ENCODE results near the gene SP1.
"Not testable (repeated sequence)": the region's sequence is repeated elsewhere in the genome, so short reads cannot be mapped to it uniquely, and the experiment has no call there.

The SP1 gene

GRCh38 chr12:53415752-53416389, 35.9 kb downstream of the SP1 start:
- DNase-seq = peak; percentile 18

GRCh38 chr12:53417291-53417816, 37.4 kb downstream of the SP1 start:
- peak; percentile 74 for DNase-seq

DNA sequence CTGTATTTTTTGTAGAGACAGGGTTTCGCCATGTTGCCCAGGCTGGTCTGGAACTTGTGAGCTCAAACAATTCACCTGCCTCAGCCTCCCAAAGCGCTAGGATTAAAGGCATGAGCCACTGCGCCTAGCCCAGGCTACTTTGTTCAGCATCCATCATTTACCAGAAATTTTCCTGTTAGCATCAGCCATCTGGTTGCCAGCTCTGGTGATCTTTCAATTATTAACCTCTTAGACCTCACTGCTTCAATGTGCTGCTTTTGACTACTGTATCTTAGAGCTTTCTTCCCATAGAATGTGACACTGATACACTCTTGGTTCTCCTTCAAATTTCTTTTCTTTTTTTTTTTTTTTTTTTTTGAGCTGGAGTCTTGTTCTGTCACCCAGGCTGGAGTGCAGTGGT, 38.2 kb downstream of the SP1 start:
- DNase-seq = no peak

GRCh38 chr12:53419756-53420155, 39.8 kb downstream of the SP1 start:
- DNase-seq = no peak

DNA sequence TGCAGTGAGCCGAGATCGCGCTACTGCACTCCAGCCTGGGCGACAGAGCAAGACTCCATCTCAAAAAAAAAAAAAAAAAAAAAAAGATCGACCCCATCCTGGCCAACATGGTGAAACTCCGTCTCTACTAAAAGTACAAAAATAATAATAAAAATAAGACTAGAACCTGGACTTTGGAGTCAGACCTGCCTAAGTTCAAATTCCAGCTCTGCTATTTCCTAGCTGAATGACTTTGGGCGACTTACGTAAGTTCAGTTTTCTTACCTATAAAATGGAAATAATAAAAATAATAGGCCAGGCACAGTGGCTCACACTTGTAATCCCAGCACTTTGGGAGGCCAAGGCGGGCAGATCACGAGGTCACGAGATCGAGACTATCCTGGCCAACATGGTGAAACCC, 42.3 kb downstream of the SP1 start:
- not testable (repeated sequence) for DNase-seq

GRCh38 chr12:53423597-53423996, 43.6 kb downstream of the SP1 start, which contains the start of gene AMHR2:
Gene AMHR2, plus strand, starts transcription at chr12:53423855. Its CDS starts 80 bp downstream, at chr12:53423935.
- DNase-seq = no peak

GRCh38 chr12:53424626-53425514, 44.9 kb downstream of the SP1 start:
- DNase-seq = no peak

DNA sequence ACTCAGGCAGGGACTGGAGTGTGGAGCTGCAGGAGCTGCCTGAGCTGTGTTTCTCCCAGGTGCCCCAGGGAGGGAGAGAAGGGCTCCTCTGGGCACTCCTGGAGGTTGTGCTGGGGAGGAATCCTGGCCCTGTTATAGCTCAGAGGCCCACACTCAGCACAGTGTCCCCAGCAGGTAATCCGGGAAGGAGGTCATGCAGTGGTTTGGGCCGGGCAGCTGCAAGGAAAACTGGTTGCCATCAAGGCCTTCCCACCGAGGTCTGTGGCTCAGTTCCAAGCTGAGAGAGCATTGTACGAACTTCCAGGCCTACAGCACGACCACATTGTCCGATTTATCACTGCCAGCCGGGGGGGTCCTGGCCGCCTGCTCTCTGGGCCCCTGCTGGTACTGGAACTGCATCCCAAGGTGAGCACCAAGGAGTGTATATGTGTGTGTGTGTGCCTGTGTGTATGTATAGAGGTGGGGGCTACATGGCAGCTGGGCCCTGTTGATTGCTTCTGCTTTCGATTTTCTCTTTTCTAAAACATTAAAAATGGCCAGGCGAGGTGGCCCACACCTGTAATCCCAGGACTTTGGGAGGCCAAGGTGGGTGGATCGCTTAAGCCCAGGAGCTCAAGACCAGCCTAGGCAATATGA, 45.7 kb downstream of the SP1 start:
- no peak for DNase-seq

- no peak for DNase-seq
These were observed 48.1 kb downstream of the SP1 start for GRCh38 chr12:53427905-53428594.

DNA sequence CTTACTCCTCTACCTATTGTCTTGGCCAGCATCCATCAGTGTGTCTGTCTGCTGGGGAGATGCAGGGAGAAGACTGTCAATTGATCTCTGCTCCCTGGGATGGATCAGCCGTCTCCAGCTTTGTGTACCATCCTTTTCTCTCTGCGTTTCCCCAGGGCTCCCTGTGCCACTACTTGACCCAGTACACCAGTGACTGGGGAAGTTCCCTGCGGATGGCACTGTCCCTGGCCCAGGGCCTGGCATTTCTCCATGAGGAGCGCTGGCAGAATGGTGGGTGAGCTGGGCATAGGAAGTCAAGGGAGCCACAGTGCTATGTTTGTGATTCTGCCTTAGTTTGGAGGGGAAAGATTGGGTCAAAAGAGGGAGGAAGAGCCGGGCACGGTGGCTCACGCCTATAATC, 48.8 kb downstream of the SP1 start:
- no peak for DNase-seq

DNA sequence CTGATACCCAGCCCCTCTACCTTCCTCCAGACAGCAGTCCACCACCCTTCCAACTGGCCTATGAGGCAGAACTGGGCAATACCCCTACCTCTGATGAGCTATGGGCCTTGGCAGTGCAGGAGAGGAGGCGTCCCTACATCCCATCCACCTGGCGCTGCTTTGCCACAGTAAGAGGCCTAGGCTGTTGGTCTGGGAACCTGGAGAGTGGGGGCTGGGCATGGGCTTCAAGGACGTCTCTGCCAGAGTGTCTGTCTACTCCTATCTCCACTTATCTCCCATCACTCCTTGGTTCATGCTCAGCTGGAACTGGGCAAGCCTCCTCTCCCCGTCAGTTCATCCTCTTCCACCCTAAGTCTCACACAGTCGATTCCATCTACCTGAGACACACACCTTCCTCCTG, 50.1 kb downstream of the SP1 start:
- DNase-seq = no peak

DNA sequence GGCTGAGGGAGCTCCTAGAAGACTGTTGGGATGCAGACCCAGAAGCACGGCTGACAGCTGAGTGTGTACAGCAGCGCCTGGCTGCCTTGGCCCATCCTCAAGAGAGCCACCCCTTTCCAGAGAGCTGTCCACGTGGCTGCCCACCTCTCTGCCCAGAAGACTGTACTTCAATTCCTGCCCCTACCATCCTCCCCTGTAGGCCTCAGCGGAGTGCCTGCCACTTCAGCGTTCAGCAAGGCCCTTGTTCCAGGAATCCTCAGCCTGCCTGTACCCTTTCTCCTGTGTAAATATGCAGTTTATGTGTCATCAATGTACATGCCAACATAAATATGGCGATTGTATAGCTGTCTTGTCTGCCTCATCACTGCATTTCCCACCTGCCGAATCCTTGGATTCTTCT, 51.2 kb downstream of the SP1 start:
- no peak for DNase-seq

GRCh38 chr12:53435326-53435725, 55.4 kb downstream of the SP1 start:
- not testable (repeated sequence) for DNase-seq

GRCh38 chr12:53439582-53439981, 59.6 kb downstream of the SP1 start:
- DNase-seq = not testable (repeated sequence)

- peak; percentile 100 for DNase-seq
These were observed 61.3 kb downstream of the SP1 start, which contains the start of gene PRR13 for GRCh38 chr12:53441040-53441833. Gene PRR13, plus strand, starts transcription at chr12:53441734. Its CDS starts 981 bp downstream, at chr12:53442715.

DNA sequence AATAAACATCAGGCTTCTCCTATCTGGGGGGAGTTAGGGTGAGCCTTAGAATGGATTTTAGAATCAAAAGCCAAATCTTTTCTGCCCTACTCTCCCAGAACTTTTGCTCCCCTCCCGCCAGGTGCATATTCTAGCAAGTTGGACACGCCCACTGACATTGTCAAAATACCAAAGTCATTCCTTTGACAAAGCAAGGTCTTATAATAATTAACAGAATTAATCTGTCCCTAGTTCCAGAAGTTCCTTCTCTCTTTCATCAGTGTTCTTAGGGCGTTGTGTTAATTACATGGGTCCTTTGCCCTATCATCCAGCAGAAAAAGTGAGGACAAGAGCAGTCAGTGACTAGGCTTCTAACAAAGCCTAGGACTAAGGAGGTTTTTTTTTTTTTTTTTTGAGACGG, 64.0 kb downstream of the SP1 start:
- no peak for DNase-seq

- not testable (repeated sequence) for DNase-seq
These were observed 64.8 kb downstream of the SP1 start for GRCh38 chr12:53444593-53445325.

GRCh38 chr12:53450936-53451335, 71.0 kb downstream of the SP1 start:
- DNase-seq = no peak

GRCh38 chr12:53451661-53452158, 71.7 kb downstream of the SP1 start, which contains the start of gene PCBP2:
Gene PCBP2, plus strand, starts transcription at chr12:53452102. Its CDS starts 2,699 bp downstream, at chr12:53454801.
- peak; percentile 100 for DNase-seq

GRCh38 chr12:53452159-53453077, 72.4 kb downstream of the SP1 start:
- peak; percentile 83 for DNase-seq

Measured in suppressor macrophage treated with lipopolysaccharide for 4 hours (primary cell).